CD8-positive, alpha-beta memory T cell (primary cell): ENCODE measurements around the gene GAN. TPM values are rescaled to one million over a fixed set of nuclear protein-coding genes. Genes with fewer than 3 reads are reported as not detected.

Experiments
- CTCF ChIA-PET: fragments of 350-600 bp; sonication (Branson Sonifier 250); formaldehyde crosslinking; loops from one replicate; lab custom pipeline; 2021; ENCODE audit warnings: antibody characterized with exemption; lab: Charles Lee
- POLR2A ChIA-PET: fragments of 350-600 bp; sonication (Branson Sonifier 250); formaldehyde crosslinking; loops from one replicate; lab custom pipeline; 2021; ENCODE audit warnings: antibody characterized with exemption; lab: Charles Lee
- DNase-seq, 5 donors: peaks; one replicate each; pipeline versions ENCODE4 v3.0.0 to v3.0.0-alpha.2; 2020 to 2022; ENCODE audit warnings: mixed read lengths in 1 of 5
- H3K27ac ChIP-seq: one replicate; pipeline ENCODE4 v1.7.0; 2013; ENCODE audit warnings: low read depth, mild to moderate bottlenecking, low read length, moderate library complexity
- H3K27me3 ChIP-seq: 2 replicates; pipeline ENCODE4 v1.7.0; 2013; ENCODE audit warnings: low read length, mild to moderate bottlenecking; ENCODE audit not compliant: insufficient read depth, poor library complexity, severe bottlenecking
- H3K36me3 ChIP-seq: 2 replicates; pipeline ENCODE4 v1.7.0; 2013; ENCODE audit warnings: mild to moderate bottlenecking, low read length, moderate library complexity; ENCODE audit not compliant: insufficient read depth
- H3K4me1 ChIP-seq: 2 replicates; pipeline ENCODE4 v1.7.0; 2013; ENCODE audit warnings: mild to moderate bottlenecking, low read length, moderate library complexity; ENCODE audit not compliant: insufficient read depth
- H3K4me3 ChIP-seq: 2 replicates; pipeline ENCODE4 v1.7.0; 2013; ENCODE audit warnings: mild to moderate bottlenecking, low read length
- H3K9me3 ChIP-seq: 2 replicates; pipeline ENCODE4 v1.7.0; 2013; ENCODE audit warnings: mild to moderate bottlenecking, low read length
- H3K27ac Mint-ChIP-seq, 8 donors: one replicate each; pipeline ENCODE4 v1.8.0; 2020 to 2021; ENCODE audit warnings: mixed read lengths in 8 of 8, mild to moderate bottlenecking in 6 of 8, inconsistent platforms in 3 of 8, moderate library complexity in 3 of 8
- H3K27me3 Mint-ChIP-seq, 2 donors: one replicate each; pipeline ENCODE4 v1.8.0; 2020 to 2021; ENCODE audit warnings: mixed read lengths in 2 of 2, mild to moderate bottlenecking in 1 of 2, moderate library complexity in 1 of 2
- H3K36me3 Mint-ChIP-seq, 3 donors: one replicate each; pipeline ENCODE4 v1.8.0; 2020 to 2021; ENCODE audit warnings: mixed read lengths in 3 of 3, inconsistent platforms in 1 of 3, mild to moderate bottlenecking in 1 of 3
- H3K4me1 Mint-ChIP-seq, 3 donors: one replicate each; pipeline ENCODE4 v1.8.0; 2020 to 2021; ENCODE audit warnings: mixed read lengths in 3 of 3, inconsistent platforms in 1 of 3, mild to moderate bottlenecking in 1 of 3
- H3K4me3 Mint-ChIP-seq, 7 donors: one replicate each; pipeline ENCODE4 v1.8.0; 2020 to 2021; ENCODE audit warnings: mixed read lengths in 7 of 7, mild to moderate bottlenecking in 6 of 7, moderate library complexity in 4 of 7, inconsistent platforms in 2 of 7
- H3K9me3 Mint-ChIP-seq, 5 donors: one replicate each; pipeline ENCODE4 v1.8.0; 2020 to 2022; ENCODE audit warnings: mixed read lengths in 5 of 5, mild to moderate bottlenecking in 3 of 5, moderate library complexity in 2 of 5, inconsistent platforms in 1 of 5
- polyA plus RNA-seq: library from polyadenylated mRNA; unstranded; fragments of 300-500 nt; fragmentation: Illumina TruSeq; gene quantifications from one replicate; pipeline ENCODE4 v1.2.3, GENCODE V29; 2021
- total RNA-seq, 2 experiments: library from RNA; stranded (reverse); gene quantifications; one replicate each; pipeline ENCODE4 v1.2.3, GENCODE V29; 2021

GAN gene
- total and polyA plus RNA-seq, 3 experiments from 2014 or later: 2.4 to 12.0 (median 11.0) TPM

DNA sequence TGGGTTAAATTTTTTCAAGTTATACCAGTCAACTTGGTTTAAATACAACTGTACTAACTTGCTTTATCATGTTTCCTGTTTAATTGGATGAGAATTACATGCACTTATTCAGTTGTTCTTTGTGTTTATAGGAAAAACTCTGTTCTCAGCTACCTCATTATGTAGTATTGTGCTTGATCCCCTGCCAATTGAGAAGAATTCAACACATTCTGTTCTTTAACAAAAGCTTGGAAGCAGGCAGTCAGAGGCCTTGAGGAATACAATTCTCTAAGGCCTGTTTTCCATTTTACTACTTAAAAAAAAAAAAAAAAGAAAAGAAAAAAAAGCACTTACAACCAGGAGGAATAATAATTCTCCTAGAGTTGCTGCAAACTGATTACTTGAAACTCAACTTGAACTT, 69.2 kb downstream of the GAN start:
- ChIA-PET CTCF (no interaction called here), POLR2A (no interaction called here)
- peaks cover 0 to 39% (median 14%) of the 10 kb centered on the region in 3 donors for H3K36me3 Mint-ChIP-seq
- H3K27ac Mint-ChIP-seq: no peak overlapping the region
- no peak overlapping the region for H3K4me3 Mint-ChIP-seq
- Histone ChIP-seq H3K4me3 (no peak overlapping the region), H3K36me3 (no peaks in the 10 kb centered on the region), H3K9me3 (no peaks in the 10 kb centered on the region), H3K27ac (no peak overlapping the region), H3K27me3 (no peaks in the 10 kb centered on the region), H3K4me1 (no peaks in the 10 kb centered on the region)
- no peaks in the 10 kb centered on the region for H3K27me3 Mint-ChIP-seq
- no peaks in the 10 kb centered on the region for H3K9me3 Mint-ChIP-seq
- no peaks in the 10 kb centered on the region for H3K4me1 Mint-ChIP-seq
- DNase-seq: no peak

DNA sequence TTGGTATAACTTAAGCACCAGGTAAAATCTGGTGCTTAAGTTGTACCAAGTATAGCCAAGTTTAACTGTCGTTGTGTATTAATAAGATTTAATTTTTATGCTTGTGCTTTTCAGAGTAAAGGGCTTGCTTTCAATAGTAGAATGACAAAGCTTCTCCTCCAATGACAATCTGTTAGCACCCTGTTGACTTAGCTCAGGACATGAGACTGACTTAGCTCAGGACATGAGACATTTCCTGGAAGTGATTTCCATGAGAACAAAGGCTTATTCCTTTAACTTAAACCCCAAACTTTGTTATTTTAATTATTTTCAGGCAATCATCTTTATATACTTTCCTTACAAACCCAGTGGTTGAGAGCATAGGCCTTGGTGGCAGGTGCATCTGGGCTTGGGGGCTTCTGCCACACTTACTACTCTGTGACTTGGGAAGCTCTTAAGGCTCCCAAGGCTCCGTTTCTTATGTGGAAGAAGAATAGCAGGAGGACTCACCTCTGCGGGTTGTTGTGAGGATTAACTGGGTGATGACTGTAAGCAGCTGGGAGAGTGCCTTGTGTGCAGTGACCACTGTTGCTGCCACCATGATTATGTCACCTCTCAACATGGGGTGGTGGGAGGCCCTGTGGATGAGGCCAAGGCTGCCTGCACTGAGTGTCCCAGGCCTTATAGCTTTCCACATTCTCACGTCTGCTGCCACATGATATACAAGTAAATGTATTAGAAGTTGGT, 70.4 kb downstream of the GAN start:
- POLR2A ChIA-PET: no interaction called here
- Mint-ChIP-seq H3K36me3 (peaks cover 0 to 43% (median 13%) of the 10 kb centered on the region in 3 donors), H3K4me3 (no peak overlapping the region)

DNA sequence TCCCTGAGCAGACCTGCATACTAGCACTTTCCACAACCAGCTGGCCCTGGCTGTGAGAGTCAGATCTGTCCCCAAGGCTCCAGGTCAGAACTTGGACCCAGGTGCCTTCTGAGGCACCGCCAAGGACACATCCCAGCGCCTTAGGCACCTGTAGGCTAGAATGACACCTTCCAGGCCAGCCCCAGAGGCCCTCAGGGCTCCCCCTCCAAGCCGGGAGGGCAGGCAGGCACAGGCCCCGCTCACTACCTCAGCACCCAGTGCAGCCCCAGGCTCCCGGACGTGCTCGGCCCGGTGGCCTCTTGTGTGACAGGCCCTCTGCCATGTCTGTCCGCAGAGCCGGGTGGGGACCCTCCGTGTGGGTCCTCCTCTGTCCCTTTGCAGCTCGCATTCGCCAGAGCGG, 73.6 kb downstream of the GAN start:
- Mint-ChIP-seq H3K27me3 (no peaks in the 10 kb centered on the region), H3K36me3 (peaks cover 0 to 47% (median 19%) of the 10 kb centered on the region in 3 donors), H3K9me3 (no peaks in the 10 kb centered on the region), H3K4me3 (no peak overlapping the region), H3K27ac (no peak overlapping the region), H3K4me1 (no peaks in the 10 kb centered on the region)
- DNase-seq: no peak
- H3K9me3 ChIP-seq: no peaks in the 10 kb centered on the region
- no peaks in the 10 kb centered on the region for H3K36me3 ChIP-seq
- H3K4me1 ChIP-seq: no peaks in the 10 kb centered on the region
- H3K4me3 ChIP-seq: no peak overlapping the region
- no peaks in the 10 kb centered on the region for H3K27me3 ChIP-seq
- ChIA-PET POLR2A (no interaction called here), CTCF (interaction anchor here (1.0 kb wide), 1 partner anchor 16 kb away, joined by 3 read pairs; no protein-coding TSS in a partner anchor)
- H3K27ac ChIP-seq: no peak overlapping the region

More for the DNA sequence above, 70.4 kb downstream of the GAN start:
- no peaks in the 10 kb centered on the region for H3K27me3 ChIP-seq
- H3K4me3 ChIP-seq: no peak overlapping the region
- Mint-ChIP-seq H3K9me3 (no peaks in the 10 kb centered on the region), H3K4me1 (no peaks in the 10 kb centered on the region), H3K27ac (no peak overlapping the region), H3K27me3 (no peaks in the 10 kb centered on the region)
- no peaks in the 10 kb centered on the region for H3K36me3 ChIP-seq
- no peaks in the 10 kb centered on the region for H3K4me1 ChIP-seq
- no peaks in the 10 kb centered on the region for H3K9me3 ChIP-seq
- DNase-seq: no peak
- CTCF ChIA-PET: interaction anchor here (0.7 to 1.3 kb wide), 4 partner anchors 36 to 345 kb away, joined by 3 read pairs; no protein-coding TSS in a partner anchor
- H3K27ac ChIP-seq: no peak overlapping the region

DNA sequence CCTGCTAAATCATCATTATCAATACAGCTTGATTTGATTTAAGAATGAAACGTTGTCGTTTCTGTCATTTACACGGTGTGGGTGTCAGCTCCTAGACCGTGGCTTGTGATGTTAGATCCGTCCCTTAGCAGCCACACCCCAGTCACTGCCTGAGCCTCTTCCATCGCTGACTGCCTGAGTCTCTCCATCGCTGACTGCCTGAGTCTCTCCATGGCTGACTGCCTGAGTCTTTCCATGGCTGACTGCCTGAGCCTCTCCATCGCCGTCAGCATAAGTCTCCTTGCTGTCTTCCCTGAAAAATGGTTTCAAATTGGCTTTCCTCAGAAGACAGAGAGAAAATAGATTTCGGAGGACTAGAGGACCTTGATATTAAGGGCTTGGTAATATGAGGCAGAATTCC, 76.1 kb downstream of the GAN start:
- Histone ChIP-seq H3K4me1 (no peaks in the 10 kb centered on the region), H3K27me3 (no peaks in the 10 kb centered on the region), H3K27ac (no peak overlapping the region), H3K4me3 (no peak overlapping the region), H3K9me3 (no peaks in the 10 kb centered on the region), H3K36me3 (no peaks in the 10 kb centered on the region)
- Mint-ChIP-seq H3K9me3 (no peaks in the 10 kb centered on the region), H3K27ac (peak overlapping the region in 1 of 8 donors; percentile 50), H3K36me3 (peaks cover 0 to 40% (median 16%) of the 10 kb centered on the region in 3 donors), H3K4me3 (no peak overlapping the region), H3K27me3 (no peaks in the 10 kb centered on the region), H3K4me1 (no peaks in the 10 kb centered on the region)
- ChIA-PET POLR2A (no interaction called here), CTCF (no interaction called here)
- no peak for DNase-seq

DNA sequence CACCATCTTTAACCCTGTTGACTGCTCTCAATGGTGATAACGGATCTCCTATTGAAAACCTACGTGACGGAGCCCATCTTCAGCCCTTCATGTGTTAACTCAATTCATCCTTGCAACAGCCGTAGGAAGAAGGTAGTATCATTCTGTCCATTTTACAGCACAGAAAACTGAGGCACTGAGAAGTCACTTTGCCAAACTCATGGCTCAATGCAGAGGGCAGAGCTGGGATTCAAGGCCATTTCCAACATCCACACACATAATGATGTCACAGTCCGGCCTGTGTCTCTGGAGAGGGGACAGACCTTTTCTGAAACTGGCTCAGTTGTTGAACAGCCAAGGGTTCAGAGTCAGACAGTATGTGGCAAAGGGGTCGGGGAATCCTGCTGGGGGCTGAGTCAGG, 77.2 kb downstream of the GAN start:
- Histone ChIP-seq H3K4me1 (no peaks in the 10 kb centered on the region), H3K9me3 (no peaks in the 10 kb centered on the region), H3K36me3 (no peaks in the 10 kb centered on the region), H3K4me3 (no peak overlapping the region), H3K27ac (no peak overlapping the region), H3K27me3 (no peaks in the 10 kb centered on the region)
- POLR2A ChIA-PET: no interaction called here
- Mint-ChIP-seq H3K4me1 (no peaks in the 10 kb centered on the region), H3K36me3 (peaks cover 0 to 35% (median 11%) of the 10 kb centered on the region in 3 donors), H3K27me3 (no peaks in the 10 kb centered on the region), H3K9me3 (no peaks in the 10 kb centered on the region), H3K4me3 (no peak overlapping the region), H3K27ac (no peak overlapping the region)
- CTCF ChIA-PET: no interaction called here
- no peak for DNase-seq

DNA sequence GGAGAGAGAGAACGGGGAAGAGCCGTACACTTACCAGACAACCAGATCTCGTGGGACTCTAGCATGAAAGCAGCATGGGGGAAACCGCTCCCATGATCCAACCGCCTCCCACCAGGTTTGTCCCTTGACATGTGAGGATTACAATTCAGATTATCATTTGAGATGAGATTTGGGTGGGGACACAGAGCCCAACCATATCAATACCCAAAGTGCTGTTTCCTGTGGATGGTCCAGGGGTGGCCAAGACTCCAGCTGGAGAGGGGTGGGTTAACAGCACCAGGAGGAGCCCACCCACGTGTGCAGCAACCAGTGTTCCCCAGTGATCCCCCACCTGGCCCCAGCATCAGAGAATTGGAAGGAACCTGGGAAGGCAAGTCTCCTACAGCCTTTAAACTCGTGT, 79.7 kb downstream of the GAN start:
- peaks cover 0 to 22% (median 7%) of the 10 kb centered on the region in 3 donors for H3K36me3 Mint-ChIP-seq
- H3K9me3 Mint-ChIP-seq: peaks cover 0 to 3% (median 0%) of the 10 kb centered on the region in 5 donors
- no peaks in the 10 kb centered on the region for H3K4me1 ChIP-seq
- H3K4me3 ChIP-seq: no peak overlapping the region
- no peak overlapping the region for H3K4me3 Mint-ChIP-seq
- H3K27ac ChIP-seq: no peak overlapping the region
- H3K4me1 Mint-ChIP-seq: no peaks in the 10 kb centered on the region
- H3K36me3 ChIP-seq: no peaks in the 10 kb centered on the region
- no peak for DNase-seq
- H3K27me3 ChIP-seq: no peaks in the 10 kb centered on the region
- peak overlapping the region in 1 of 8 donors; percentile 38 for H3K27ac Mint-ChIP-seq
- no peaks in the 10 kb centered on the region for H3K9me3 ChIP-seq
- CTCF ChIA-PET: interaction anchor here (1.5 to 1.7 kb wide), 2 partner anchors 10 to 330 kb away, joined by 4 to 6 read pairs; no protein-coding TSS in a partner anchor
- POLR2A ChIA-PET: no interaction called here
- H3K27me3 Mint-ChIP-seq: peaks cover 0 to 2% of the 10 kb centered on the region in 2 donors

DNA sequence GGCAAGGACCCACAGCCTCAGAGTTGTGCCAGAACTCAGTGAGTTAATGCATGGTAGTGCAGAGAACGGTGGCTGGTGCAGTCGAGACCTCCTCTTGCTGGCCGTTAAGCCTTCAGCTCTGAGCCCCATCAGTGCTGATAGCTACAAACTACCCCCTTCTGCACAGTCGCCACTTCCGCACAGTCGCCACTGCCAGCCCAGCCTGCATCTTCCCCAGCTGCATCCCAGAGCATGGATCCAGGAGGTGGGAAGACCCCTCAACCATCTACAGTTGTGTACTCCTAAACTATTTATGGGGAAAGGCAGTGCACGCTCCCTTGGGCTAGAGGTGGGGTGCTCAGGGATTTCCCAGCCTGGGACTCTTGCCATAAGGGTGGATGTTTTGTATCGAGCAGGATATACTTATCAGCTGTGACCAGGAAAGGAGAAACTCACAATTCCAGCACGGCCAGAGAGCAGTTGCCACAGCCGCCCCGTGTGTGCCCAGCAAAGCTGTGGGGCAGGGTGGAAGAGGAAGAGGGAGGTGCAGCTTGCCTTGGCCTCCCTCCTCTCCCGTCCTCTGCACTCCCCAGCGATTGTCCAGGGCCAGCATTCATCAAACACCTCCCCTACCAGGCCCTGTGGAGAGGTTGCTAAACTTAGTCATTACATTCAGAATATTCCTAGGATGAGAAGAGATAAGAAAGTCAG, 80.3 kb downstream of the GAN start:
- H3K4me1 Mint-ChIP-seq: no peaks in the 10 kb centered on the region
- H3K27ac ChIP-seq: no peak overlapping the region
- no peak overlapping the region for H3K4me3 Mint-ChIP-seq
- peaks cover 0 to 6% (median 0%) of the 10 kb centered on the region in 5 donors for H3K9me3 Mint-ChIP-seq
- no peak for DNase-seq
- H3K27ac Mint-ChIP-seq: no peak overlapping the region
- ChIA-PET POLR2A (no interaction called here), CTCF (interaction anchor here (1.5 to 1.7 kb wide), 2 partner anchors 9 to 329 kb away, joined by 4 to 6 read pairs; no protein-coding TSS in a partner anchor)
- H3K36me3 ChIP-seq: no peaks in the 10 kb centered on the region
- H3K4me3 ChIP-seq: no peak overlapping the region
- H3K9me3 ChIP-seq: no peaks in the 10 kb centered on the region
- no peaks in the 10 kb centered on the region for H3K4me1 ChIP-seq
- H3K27me3 ChIP-seq: no peaks in the 10 kb centered on the region
- H3K27me3 Mint-ChIP-seq: peaks cover 0 to 2% of the 10 kb centered on the region in 2 donors
- H3K36me3 Mint-ChIP-seq: peaks cover 0 to 17% (median 7%) of the 10 kb centered on the region in 3 donors
